NB4 (cell line): ENCODE measurements around the gene CASP8.

Source experiments
- MYC ChIP-seq: IDR thresholded peaks from 2 replicates; pipeline ENCODE4 v1.6.1; 2011; ENCODE audit warnings: low read depth, low read length
- POLR2A ChIP-seq: IDR thresholded peaks from 2 replicates; pipeline ENCODE4 v1.6.1; 2011; ENCODE audit warnings: mild to moderate bottlenecking; ENCODE audit not compliant: insufficient read length; ENCODE audit errors: extremely low read depth
- TF ChIP-seq, protein P1 (sequence below): IDR thresholded peaks from one replicate; pipeline ENCODE4 v1.5.1; 2012; ENCODE audit warnings: low read depth, low read length

DNA sequence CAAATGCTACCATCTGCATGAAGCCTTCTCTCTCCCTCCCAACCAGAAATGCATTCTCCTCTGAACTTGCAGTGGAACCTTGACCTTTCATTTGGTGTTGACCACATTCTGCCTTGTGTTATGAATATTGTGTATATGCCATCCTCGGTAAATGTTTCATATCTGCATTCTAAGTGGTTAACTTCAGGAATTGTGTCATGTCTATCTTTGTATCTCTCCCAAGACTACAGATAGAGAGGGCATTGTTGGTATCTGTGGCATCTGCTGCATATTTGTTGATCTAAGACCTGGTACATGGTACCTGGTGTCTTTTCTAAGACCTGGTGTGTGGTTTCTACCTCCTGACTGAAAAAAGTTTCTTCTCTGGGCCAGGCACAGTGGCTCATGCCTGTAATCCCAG lies 43.4 kb upstream of the CASP8 start:
- TF ChIP-seq POLR2A (no peak), MYC (no peak)
- TF ChIP-seq, protein P1, sequence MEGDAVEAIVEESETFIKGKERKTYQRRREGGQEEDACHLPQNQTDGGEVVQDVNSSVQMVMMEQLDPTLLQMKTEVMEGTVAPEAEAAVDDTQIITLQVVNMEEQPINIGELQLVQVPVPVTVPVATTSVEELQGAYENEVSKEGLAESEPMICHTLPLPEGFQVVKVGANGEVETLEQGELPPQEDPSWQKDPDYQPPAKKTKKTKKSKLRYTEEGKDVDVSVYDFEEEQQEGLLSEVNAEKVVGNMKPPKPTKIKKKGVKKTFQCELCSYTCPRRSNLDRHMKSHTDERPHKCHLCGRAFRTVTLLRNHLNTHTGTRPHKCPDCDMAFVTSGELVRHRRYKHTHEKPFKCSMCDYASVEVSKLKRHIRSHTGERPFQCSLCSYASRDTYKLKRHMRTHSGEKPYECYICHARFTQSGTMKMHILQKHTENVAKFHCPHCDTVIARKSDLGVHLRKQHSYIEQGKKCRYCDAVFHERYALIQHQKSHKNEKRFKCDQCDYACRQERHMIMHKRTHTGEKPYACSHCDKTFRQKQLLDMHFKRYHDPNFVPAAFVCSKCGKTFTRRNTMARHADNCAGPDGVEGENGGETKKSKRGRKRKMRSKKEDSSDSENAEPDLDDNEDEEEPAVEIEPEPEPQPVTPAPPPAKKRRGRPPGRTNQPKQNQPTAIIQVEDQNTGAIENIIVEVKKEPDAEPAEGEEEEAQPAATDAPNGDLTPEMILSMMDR = no peak
